Activated B cell treated with CpG ODN at 0.5 μM for 24 hours (primary cell): ENCODE measurements around the gene CCDC88A. TPM values are rescaled to one million over a fixed set of nuclear protein-coding genes. Genes with fewer than 3 reads are reported as not detected.
"Not testable (repeated sequence)": the region's sequence is repeated elsewhere in the genome, so short reads cannot be mapped to it uniquely, and the experiment has no call there.

ENCODE experiments used
- ATAC-seq: fragments of 200-7000 bp; cut with Tn5 transposase; one replicate; pipeline ENCODE4 v1.10.0; 2021; ENCODE audit warnings: low read depth, mild to moderate bottlenecking, moderate library complexity
- CTCF ChIA-PET: fragments of 350-600 bp; sonication (Branson Sonifier 250); formaldehyde crosslinking; loops from one replicate; lab custom pipeline; 2021; ENCODE audit warnings: antibody characterized with exemption; lab: Charles Lee
- POLR2A ChIA-PET: fragments of 350-600 bp; sonication (Branson Sonifier 250); formaldehyde crosslinking; loops from one replicate; lab custom pipeline; 2021; ENCODE audit warnings: antibody characterized with exemption; lab: Charles Lee
- DNase-seq: peaks from one replicate; pipeline ENCODE4 v3.0.0; 2022
- H3K27ac Mint-ChIP-seq: one replicate; pipeline ENCODE4 v1.8.0; 2020; ENCODE audit warnings: mixed read lengths
- H3K27me3 Mint-ChIP-seq: one replicate; pipeline ENCODE4 v1.8.0; 2021; ENCODE audit warnings: mixed read lengths
- H3K36me3 Mint-ChIP-seq: one replicate; pipeline ENCODE4 v1.8.0; 2021; ENCODE audit warnings: low read depth, mixed read lengths
- H3K4me1 Mint-ChIP-seq: one replicate; pipeline ENCODE4 v1.8.0; 2021; ENCODE audit warnings: mixed read lengths
- H3K4me3 Mint-ChIP-seq: one replicate; pipeline ENCODE4 v1.8.0; 2020; ENCODE audit warnings: mild to moderate bottlenecking, mixed read lengths
- H3K9me3 Mint-ChIP-seq: one replicate; pipeline ENCODE4 v1.8.0; 2020; ENCODE audit warnings: mixed read lengths
- CTCF ChIP-seq: fragments of 200-600 bp; IDR thresholded peaks from one replicate; pipeline ENCODE4 v1.8.0; 2022; ENCODE audit warnings: antibody characterized with exemption, mild to moderate bottlenecking
- intact Hi-C: fragments of 100-400 bp; cut with micrococcal nuclease; formaldehyde crosslinking; loops from one replicate; pipeline ENCODE4 v1.15.1; 2024
- total RNA-seq: library from RNA; stranded (reverse); gene quantifications from 2 replicates; pipeline ENCODE4 v1.2.3, GENCODE V29; 2022

The CCDC88A gene
- total RNA-seq, 1 donor from 2014 or later = 35.6 TPM

GRCh38 chr2:55357164-55357563 is 62.5 kb downstream of the CCDC88A start:
- DNase-seq (no peak), ATAC-seq (no peak)
- no peak for TF ChIP-seq CTCF
- POLR2A ChIA-PET = no interaction called here
- no peak overlapping the region for H3K27ac Mint-ChIP-seq
- H3K4me1 Mint-ChIP-seq = peaks cover 8% of the 10 kb centered on the region
- no peak overlapping the region for H3K4me3 Mint-ChIP-seq
- H3K27me3 Mint-ChIP-seq = no peaks in the 10 kb centered on the region
- CTCF ChIA-PET = no interaction called here
- no peaks in the 10 kb centered on the region for H3K9me3 Mint-ChIP-seq
- H3K36me3 Mint-ChIP-seq = peaks cover 2% of the 10 kb centered on the region
- intact Hi-C loops = no loop called here

GRCh38 chr2:55356136-55356535 is 63.5 kb downstream of the CCDC88A start:
- H3K36me3 Mint-ChIP-seq, H3K27me3 Mint-ChIP-seq, CTCF ChIA-PET, H3K4me3 Mint-ChIP-seq, POLR2A ChIA-PET, H3K9me3 Mint-ChIP-seq, ATAC-seq, intact Hi-C loops, DNase-seq, H3K27ac Mint-ChIP-seq, H3K4me1 Mint-ChIP-seq: not testable (repeated sequence)

- ATAC-seq (no peak), DNase-seq (no peak)
- no peaks in the 10 kb centered on the region for H3K9me3 Mint-ChIP-seq
- ChIA-PET CTCF (no interaction called here), POLR2A (no interaction called here)
- H3K4me3 Mint-ChIP-seq = no peak overlapping the region
- no peak for TF ChIP-seq CTCF
- H3K27me3 Mint-ChIP-seq = no peaks in the 10 kb centered on the region
- no peaks in the 10 kb centered on the region for H3K4me1 Mint-ChIP-seq
- no peak overlapping the region for H3K27ac Mint-ChIP-seq
- H3K36me3 Mint-ChIP-seq = peaks cover 5% of the 10 kb centered on the region
- intact Hi-C loops = no loop called here
Measured at GRCh38 chr2:55355451-55355850, 64.2 kb downstream of the CCDC88A start.

- no peak overlapping the region for H3K27ac Mint-ChIP-seq
- no peak overlapping the region for H3K4me3 Mint-ChIP-seq
- no peaks in the 10 kb centered on the region for H3K4me1 Mint-ChIP-seq
- POLR2A ChIA-PET = no interaction called here
- CTCF ChIA-PET = no interaction called here
- no peak for ATAC-seq
- H3K36me3 Mint-ChIP-seq = peaks cover 8% of the 10 kb centered on the region
- H3K9me3 Mint-ChIP-seq = no peaks in the 10 kb centered on the region
- TF ChIP-seq CTCF = no peak
- no peaks in the 10 kb centered on the region for H3K27me3 Mint-ChIP-seq
- no peak for DNase-seq
- intact Hi-C loops = no loop called here
Measured at GRCh38 chr2:55351672-55352071, 68.0 kb downstream of the CCDC88A start.

GRCh38 chr2:55345064-55345463 is 74.6 kb downstream of the CCDC88A start:
- no peak for ATAC-seq

More at GRCh38 chr2:55345064-55345463, 74.6 kb downstream of the CCDC88A start:
- intact Hi-C loops = no loop called here
- Mint-ChIP-seq H3K4me1 (no peaks in the 10 kb centered on the region), H3K4me3 (no peak overlapping the region), H3K27me3 (no peaks in the 10 kb centered on the region), H3K27ac (no peak overlapping the region), H3K36me3 (peaks cover 4% of the 10 kb centered on the region), H3K9me3 (no peaks in the 10 kb centered on the region)
- no peak for TF ChIP-seq CTCF
- ChIA-PET POLR2A (no interaction called here), CTCF (no interaction called here)
- DNase-seq = no peak
